GM19455 (cell line): Measurements from ENCODE around the gene DKK2.

Source experiments
- ATAC-seq: cut with Tn5 transposase; IDR thresholded peaks from one replicate; pipeline ENCODE4 v1.9.1; 2021; ENCODE audit not compliant: unreplicated experiment

The DKK2 gene, protein sequence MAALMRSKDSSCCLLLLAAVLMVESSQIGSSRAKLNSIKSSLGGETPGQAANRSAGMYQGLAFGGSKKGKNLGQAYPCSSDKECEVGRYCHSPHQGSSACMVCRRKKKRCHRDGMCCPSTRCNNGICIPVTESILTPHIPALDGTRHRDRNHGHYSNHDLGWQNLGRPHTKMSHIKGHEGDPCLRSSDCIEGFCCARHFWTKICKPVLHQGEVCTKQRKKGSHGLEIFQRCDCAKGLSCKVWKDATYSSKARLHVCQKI

DNA sequence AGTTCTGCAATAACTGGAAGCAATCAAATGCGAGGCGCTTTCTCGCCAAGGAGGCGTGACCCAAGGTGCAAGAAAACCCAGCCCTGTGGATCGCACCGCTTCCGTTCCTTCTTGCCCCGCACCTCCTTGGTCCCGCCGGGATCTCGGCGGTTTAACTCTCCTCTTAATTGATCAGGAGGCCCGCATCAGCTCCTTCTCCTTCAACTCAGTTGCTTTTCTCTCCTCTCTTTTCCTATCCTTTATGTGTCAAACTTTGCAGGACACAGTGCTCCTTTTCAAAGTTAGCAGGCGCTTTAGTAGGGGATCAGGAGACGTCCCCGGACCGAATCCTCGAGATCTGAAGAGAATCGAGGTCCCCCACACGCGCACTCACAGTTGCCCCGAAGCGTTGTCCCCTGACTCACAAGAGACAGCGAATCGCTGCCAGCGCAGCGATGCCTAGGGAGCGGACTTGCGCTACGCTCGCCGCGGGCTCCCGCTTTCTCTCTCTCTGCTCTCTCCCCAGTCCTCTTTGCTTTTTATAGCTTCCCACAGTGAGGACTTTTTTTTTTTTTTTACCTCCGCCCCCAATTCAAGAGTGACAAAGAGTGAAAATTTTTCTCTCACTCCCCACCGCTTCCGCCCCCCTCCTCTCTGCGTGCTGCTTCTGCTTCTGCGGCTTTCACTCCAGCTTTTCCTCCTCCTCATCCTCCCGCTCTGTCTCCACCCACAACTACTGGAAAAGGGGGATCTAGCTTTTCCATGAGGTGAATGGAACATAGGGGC is at the start of gene DKK2:
Gene DKK2, minus strand, starts transcription at position 495 of the 765 bp plus-strand sequence. CDS start 722 bp downstream, outside the sequence.
- ATAC-seq: no peak

DNA sequence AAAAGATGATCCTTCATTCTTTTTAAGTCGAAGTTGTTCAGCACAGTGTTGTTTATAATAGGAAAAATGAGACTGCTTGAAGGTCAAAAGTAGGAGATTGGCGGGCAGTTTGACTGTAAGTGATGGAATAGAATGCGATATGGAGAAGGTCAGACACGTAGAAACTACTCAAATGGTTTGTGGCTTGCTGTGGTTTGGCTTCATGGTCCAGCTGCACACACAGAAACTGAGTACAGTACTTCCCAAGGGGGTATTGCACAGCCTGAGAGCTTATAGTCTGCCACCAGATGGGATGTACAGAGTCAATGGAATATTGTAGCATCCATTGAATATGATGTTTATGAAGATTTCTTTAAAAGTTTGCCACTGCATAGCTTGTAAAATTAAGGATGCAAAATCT is 41.1 kb upstream of the DKK2 start:
- no peak for ATAC-seq

- no peak for ATAC-seq
Measured at GRCh38 chr4:107072836-107073736, 37.0 kb upstream of the DKK2 start.

- ATAC-seq: no peak
Measured at GRCh38 chr4:107071108-107071507, 35.0 kb upstream of the DKK2 start.

- no peak for ATAC-seq
Measured at GRCh38 chr4:107069049-107069448, 32.9 kb upstream of the DKK2 start.

- ATAC-seq: no peak
Measured at GRCh38 chr4:107068116-107068515, 32.0 kb upstream of the DKK2 start.

DNA sequence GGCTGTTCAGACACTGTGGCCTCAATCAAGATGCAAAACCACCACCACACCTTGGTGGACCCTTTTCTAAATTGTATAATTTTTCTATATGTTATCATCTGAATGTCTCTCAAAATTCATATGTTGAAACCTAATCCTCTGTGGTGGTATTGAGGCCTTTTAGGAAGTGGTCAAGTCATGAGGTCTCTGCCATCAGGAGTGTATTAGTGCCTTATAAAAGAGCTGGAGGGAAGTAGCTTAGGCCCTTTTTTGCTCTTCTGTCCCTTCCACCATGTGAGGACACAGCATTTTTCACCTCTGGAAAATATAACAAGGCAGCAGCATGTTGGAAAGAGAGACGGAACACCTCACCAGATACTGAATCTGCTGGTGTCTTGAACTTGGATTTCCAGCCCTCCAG is 30.5 kb upstream of the DKK2 start:
- no peak for ATAC-seq

GRCh38 chr4:107065201-107065600 is 29.1 kb upstream of the DKK2 start:
- ATAC-seq: no peak

GRCh38 chr4:107060388-107060787 is 24.3 kb upstream of the DKK2 start:
- ATAC-seq: no peak

DNA sequence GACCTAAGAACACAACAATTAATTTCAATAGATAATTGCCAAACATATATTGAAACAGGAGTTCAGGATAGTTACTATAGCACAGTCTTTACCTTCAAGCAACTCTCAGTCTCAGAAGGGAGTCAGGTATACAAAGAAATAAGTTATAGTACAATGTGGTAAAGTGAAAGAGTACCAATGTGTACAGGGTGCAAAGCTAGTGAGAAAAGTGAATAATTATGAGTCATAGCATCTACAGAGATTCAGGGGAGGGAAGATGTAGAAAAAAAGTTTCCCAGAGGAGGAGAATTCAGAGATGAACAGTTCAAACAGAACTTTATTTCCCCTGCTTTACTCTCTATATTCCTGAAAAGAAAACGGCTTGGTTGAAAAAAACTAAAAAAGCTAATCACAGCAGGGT is 22.7 kb upstream of the DKK2 start:
- no peak for ATAC-seq

- no peak for ATAC-seq
Measured at GRCh38 chr4:107050525-107051135, 14.5 kb upstream of the DKK2 start.

DNA sequence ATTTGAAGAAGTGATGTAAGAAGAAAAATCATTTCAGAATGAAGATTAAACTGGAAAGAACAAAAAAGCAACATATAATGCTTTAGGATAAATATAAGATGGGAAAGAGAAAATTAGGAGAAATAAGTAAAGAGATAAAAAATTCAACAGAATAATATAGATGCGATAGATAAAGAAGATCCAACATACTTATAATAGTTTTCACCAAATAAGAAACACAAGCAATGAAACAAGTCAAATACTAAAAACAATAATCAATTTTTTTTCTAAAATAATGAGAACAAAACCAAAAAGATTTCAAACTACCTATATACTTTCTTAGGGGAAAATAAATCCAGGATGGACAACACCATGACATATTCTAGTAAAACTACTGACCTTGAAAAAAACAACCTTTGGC is 10.1 kb upstream of the DKK2 start:
- no peak for ATAC-seq

DNA sequence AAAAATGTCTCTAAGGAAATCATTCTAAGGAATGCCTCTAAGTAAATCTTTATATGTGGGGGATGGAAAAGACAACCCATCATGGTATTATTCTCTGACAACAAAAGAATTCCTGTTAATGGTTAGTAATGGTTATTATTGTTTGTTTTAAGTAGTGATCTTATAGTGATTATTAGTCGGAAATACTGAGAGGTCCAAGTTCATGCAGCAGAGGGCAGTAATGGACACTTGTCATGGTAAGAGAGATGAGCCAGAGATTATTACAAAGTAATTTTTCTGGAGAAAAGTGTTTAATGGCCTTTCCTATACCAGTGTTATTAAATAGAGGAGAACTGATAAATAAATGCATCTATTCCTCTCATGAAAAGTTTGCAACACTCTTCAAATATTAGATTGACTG is 8.1 kb upstream of the DKK2 start:
- ATAC-seq: no peak

DNA sequence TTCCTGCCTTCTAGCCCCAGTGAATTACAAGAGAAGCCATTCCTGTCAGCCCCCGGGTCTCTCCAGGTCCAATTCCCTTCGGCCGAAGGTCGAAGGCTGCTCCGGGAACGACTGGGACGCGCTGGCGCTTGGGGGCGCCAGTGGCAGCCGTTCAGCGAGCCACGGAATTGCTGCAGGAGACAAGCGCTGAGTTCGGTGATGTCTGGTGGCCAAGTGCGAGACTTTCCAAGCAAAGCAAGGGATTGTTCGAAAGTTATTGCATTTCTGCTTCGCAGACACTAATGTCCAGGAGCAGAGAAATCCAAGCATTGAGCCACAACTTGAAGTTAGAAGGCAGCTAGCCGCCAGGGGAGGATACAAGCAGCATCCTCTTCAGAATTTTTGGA is 1.1 kb upstream of the DKK2 start:
- ATAC-seq: no peak

- no peak for ATAC-seq
Measured at GRCh38 chr4:107036584-107037198, 578 bp upstream of the DKK2 start.

DNA sequence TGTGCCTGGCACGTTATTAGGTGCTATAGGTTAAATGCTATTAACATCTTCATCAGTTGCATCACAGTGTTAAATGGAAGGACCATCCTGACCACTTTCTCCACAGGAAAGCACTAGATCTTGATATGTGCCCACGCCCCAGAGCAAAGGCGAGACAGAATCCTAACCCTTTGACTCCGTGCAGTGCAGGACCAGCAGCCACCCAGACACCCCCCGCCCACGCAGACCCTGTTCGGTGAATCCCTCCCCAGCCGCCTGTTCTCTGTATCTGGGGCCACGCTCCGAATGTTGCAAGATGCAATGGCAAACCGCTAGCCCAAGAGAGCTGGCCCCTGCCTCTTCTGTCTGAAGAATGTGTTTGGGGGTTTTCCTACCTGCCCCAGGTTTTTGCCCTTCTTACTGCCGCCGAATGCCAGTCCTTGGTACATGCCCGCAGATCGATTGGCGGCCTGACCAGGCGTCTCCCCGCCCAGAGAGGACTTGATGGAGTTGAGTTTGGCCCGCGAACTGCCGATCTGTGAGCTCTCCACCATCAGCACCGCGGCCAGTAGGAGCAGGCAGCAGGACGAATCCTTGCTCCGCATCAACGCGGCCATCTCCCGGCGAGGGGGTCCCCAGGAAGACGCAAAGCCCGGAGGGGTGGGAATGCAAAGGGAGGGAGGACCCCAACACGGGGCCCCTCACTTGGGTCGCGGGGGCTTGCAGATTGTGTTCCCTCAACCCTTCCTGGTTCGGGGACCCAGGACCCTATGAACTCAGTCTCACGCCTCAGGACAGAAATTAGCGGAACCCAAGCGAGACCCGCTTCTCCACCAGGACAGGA is 906 bp downstream of the DKK2 start:
- ATAC-seq: no peak

- no peak for ATAC-seq
Measured at GRCh38 chr4:107034091-107034995, 1.8 kb downstream of the DKK2 start.

GRCh38 chr4:107027379-107027778 is 8.7 kb downstream of the DKK2 start:
- no peak for ATAC-seq

- ATAC-seq: no peak
Measured at GRCh38 chr4:107018344-107018735, 17.8 kb downstream of the DKK2 start.
